Placental pericyte (primary cell): ENCODE results near the gene CASZ1. TPM values are rescaled to one million over a fixed set of nuclear protein-coding genes. Genes with fewer than 3 reads are reported as not detected.

Experiments used
- small RNA-seq: library from RNA; depleted of rRNA; stranded (forward); fragments of <200 nt; gene quantifications from one replicate; pipeline ENCODE3, GENCODE V24; 2012; ENCODE audit warnings: low replicate concordance
- total RNA-seq: library from RNA; depleted of rRNA; stranded (reverse); fragments of >200 nt; gene quantifications from 2 replicates; pipeline ENCODE4 v1.2.3, GENCODE V29; 2012

Gene CASZ1, protein sequence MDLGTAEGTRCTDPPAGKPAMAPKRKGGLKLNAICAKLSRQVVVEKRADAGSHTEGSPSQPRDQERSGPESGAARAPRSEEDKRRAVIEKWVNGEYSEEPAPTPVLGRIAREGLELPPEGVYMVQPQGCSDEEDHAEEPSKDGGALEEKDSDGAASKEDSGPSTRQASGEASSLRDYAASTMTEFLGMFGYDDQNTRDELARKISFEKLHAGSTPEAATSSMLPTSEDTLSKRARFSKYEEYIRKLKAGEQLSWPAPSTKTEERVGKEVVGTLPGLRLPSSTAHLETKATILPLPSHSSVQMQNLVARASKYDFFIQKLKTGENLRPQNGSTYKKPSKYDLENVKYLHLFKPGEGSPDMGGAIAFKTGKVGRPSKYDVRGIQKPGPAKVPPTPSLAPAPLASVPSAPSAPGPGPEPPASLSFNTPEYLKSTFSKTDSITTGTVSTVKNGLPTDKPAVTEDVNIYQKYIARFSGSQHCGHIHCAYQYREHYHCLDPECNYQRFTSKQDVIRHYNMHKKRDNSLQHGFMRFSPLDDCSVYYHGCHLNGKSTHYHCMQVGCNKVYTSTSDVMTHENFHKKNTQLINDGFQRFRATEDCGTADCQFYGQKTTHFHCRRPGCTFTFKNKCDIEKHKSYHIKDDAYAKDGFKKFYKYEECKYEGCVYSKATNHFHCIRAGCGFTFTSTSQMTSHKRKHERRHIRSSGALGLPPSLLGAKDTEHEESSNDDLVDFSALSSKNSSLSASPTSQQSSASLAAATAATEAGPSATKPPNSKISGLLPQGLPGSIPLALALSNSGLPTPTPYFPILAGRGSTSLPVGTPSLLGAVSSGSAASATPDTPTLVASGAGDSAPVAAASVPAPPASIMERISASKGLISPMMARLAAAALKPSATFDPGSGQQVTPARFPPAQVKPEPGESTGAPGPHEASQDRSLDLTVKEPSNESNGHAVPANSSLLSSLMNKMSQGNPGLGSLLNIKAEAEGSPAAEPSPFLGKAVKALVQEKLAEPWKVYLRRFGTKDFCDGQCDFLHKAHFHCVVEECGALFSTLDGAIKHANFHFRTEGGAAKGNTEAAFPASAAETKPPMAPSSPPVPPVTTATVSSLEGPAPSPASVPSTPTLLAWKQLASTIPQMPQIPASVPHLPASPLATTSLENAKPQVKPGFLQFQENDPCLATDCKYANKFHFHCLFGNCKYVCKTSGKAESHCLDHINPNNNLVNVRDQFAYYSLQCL (N-terminal part only)
- 0.14 and 0.22 TPM in 2 replicates for total RNA-seq

DNA sequence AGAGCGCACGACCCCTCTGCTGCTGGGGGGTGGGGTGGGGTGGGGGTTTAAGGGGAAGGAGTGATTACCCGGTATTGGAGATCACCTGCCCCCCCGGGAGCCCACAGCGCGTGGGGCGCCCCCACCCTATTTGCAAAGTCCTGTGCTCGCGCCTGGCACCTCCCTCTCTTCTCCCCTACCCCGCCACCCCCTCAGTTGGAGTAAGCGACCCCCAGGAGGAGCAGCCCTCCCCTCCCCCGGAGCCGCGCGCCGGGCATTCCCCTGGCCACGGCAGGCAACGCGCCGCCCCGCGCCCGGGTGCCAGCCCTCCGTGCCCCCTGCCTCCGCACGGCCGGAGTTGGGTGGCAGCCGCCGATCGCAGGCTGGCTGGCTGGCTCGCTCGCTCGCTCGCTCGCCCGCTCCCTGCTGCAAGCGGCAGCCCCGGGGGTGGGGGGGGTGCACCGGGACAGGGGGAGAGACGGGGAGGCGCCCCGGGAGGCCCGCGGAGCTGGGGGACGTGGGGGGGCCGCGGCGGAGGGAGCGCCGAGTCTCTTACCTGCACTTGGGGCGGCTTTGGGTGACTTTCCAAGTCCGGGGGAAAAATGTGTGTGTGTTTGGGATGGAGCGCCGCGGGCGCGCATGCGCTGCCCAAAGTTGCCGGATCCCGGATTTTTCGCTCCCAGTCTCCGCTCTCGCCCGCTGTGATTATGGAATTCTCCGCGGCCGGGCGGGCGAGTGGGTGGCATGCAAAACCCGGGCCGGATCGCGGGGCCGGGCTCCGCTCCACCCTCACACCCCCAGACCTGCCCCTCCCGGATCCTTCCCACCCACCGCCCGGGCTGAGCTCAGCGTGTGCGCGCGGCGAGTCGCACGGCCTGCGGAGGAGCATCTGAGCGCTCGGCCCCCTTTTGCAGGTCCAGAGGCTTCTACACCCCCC is at the start of gene CASZ1:
CASZ1 (minus strand) TSS at position 618 of the 916 bp plus-strand sequence. CDS start 102,757 bp downstream, outside the sequence.

Small RNAs within 50 kb of the gene (small RNA-seq; reads per million reads assigned to genes)
- not detected for gene RN7SL614P

Other genes starting within 250 kb of the CASZ1 start
- 57.8 and 83.8 TPM in 2 replicates for gene TARDBP, start 216.0 kb upstream of the CASZ1 start, total RNA-seq